SJCRH30 (cell line): ENCODE measurements around the gene FARP1. TPM values are rescaled to one million over a fixed set of nuclear protein-coding genes. Genes with fewer than 3 reads are reported as not detected.

Source experiments
- DNase-seq, 2 experiments: peaks; one replicate each; pipeline ENCODE4 v3.0.0-alpha.2; 2015 to 2020
- H3K27ac ChIP-seq: fragments of 250-450 bp; sonication (Bioruptor Pico); 2 replicates; pipeline ENCODE4 v1.5.1; 2020; ENCODE audit warnings: mild to moderate bottlenecking, moderate library complexity
- H3K27me3 ChIP-seq: fragments of 250-450 bp; sonication (Bioruptor Pico); 2 replicates; pipeline ENCODE4 v1.5.1; 2020; ENCODE audit warnings: mild to moderate bottlenecking, moderate library complexity
- H3K36me3 ChIP-seq: fragments of 250-450 bp; sonication (Bioruptor Pico); 2 replicates; pipeline ENCODE4 v1.5.1; 2020; ENCODE audit warnings: mild to moderate bottlenecking, moderate library complexity
- H3K4me1 ChIP-seq: fragments of 250-450 bp; sonication (Bioruptor Pico); 2 replicates; pipeline ENCODE4 v1.5.1; 2020; ENCODE audit warnings: mild to moderate bottlenecking, moderate library complexity
- H3K4me3 ChIP-seq: fragments of 250-450 bp; sonication (Bioruptor Pico); 2 replicates; pipeline ENCODE4 v1.5.1; 2020; ENCODE audit warnings: mild to moderate bottlenecking, moderate library complexity
- H3K9me3 ChIP-seq: fragments of 250-450 bp; sonication (Bioruptor Pico); replicated peaks from 2 replicates; pipeline ENCODE4 v1.5.1; 2020; ENCODE audit warnings: mild to moderate bottlenecking, moderate library complexity
- total RNA-seq: library from RNA; depleted of rRNA; stranded (reverse); fragments of >200 nt; shearing (Covaris generic); gene quantifications from 2 replicates; pipeline ENCODE4 v1.2.3, GENCODE V29; 2014

FARP1 gene
- total RNA-seq, 1 experiment from 2014 or later, result 32.5 TPM

DNA sequence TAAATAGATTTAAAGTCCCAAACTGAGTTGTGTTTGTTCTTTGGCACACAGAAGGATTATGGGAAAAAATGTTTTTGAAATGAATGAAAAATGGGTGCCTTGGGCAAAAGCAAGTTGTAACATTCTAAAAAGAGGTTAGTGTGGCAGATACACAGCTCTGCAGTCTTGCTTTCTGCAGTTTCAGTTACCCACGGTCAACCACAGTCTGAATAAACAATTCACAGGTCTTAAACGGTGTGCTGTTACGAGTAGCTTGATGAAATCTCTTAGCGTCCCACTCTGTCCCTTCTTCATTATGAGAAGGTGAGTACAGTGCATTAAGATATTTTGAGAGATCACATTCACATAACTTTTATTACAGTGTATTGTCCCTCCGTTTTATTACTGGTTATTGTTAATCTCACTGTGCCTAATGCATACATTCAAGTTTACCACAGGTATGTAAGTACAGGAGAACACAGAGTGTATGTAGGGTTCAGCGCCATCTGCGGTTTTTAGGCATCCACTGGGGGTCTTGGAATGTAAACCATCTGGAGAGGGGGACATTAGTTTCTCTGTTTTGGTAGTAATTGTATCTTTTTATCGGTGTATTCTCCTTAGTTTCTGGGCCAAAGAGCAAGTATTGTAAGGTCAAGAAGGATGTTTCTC lies 8.1 kb downstream of the FARP1 start:
- no peak overlapping the region for H3K4me3 ChIP-seq
- H3K9me3 ChIP-seq, result no peaks in the 10 kb centered on the region
- DNase-seq, result peak; percentile 68 to 79
- H3K27ac ChIP-seq, result peak overlapping the region; percentile 28
- H3K27me3 ChIP-seq, result no peaks in the 10 kb centered on the region
- H3K36me3 ChIP-seq, result peaks cover 4% of the 10 kb centered on the region
- peaks cover 17% of the 10 kb centered on the region for H3K4me1 ChIP-seq

DNA sequence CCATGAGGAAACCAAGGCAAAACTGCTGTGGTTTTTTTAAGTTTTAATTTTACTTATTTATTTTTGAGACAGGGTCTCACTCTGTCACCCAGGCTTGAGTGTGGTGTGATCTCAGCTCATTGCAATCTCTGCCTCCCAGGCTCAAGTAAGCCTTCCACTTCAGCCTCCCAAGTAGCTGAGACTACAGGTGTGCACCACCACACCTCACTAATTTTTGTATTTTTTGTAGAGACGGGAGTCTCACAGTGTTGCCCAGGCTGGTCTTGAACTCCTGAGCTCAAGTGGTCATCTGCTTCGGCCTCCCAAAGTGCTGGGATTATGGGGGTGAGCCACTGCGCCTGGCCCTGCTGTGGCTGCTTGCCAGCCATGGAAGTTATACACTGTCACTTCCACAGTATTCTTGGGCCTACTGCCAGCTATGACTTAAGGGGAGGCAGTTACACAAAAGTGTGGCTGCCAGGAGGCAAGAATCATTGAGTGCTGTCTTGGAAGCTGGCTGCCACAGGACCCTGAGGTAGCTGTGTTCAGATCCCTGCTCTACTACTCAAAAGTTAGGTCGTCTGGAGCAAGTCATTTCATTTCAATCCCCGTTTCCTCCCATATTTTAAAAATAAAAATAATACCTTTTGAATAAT lies 12.7 kb downstream of the FARP1 start:
- peak; percentile 31 to 40 for DNase-seq
- H3K4me3 ChIP-seq, result no peak overlapping the region
- no peak overlapping the region for H3K27ac ChIP-seq
- H3K36me3 ChIP-seq, result no peaks in the 10 kb centered on the region
- H3K4me1 ChIP-seq, result peaks cover 28% of the 10 kb centered on the region
- no peaks in the 10 kb centered on the region for H3K9me3 ChIP-seq
- H3K27me3 ChIP-seq, result no peaks in the 10 kb centered on the region

DNA sequence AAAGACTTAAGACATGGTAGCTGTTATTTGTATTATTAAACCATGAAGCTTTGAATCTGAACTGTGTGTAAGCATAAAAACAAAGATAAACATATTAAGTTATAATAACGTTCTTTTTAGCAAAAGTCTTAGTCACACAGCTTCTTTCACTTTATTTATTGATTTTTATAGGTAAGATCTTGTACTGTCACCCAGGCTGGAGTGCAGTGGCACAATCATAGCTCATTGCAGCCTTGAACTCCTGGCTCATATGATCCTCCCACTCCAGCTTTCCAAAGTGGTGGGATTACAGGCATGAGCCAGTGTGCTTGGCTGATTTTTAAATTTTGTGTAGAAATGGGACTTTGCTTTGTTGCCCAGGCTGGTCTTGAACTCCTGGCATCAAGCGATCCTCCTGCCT lies 13.4 kb downstream of the FARP1 start:
- H3K9me3 ChIP-seq, result no peaks in the 10 kb centered on the region
- H3K4me3 ChIP-seq, result no peak overlapping the region
- no peak overlapping the region for H3K27ac ChIP-seq
- H3K4me1 ChIP-seq, result peaks cover 21% of the 10 kb centered on the region
- no peaks in the 10 kb centered on the region for H3K27me3 ChIP-seq
- no peaks in the 10 kb centered on the region for H3K36me3 ChIP-seq
- DNase-seq, result no peak

DNA sequence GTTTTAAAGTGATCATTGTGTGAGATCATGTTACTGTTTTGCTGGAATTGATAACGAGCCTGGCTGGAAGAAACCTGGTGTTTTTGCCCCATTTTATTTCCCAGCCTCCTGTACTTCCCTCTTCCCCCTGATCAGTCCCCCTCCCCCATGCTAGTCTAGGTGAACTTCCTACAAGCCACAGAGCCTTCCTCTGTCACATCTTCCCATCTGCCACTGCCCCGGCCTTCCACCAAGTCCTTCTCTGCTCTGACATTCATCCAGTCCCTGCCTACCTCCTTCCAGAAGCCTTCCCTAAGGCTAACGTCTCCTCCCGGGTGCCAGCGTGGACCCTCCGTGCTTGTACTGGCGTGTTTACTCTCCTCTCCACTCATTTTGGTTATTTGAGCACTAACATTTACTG lies 14.3 kb downstream of the FARP1 start:
- H3K27me3 ChIP-seq, result no peaks in the 10 kb centered on the region
- no peak overlapping the region for H3K27ac ChIP-seq
- H3K36me3 ChIP-seq, result no peaks in the 10 kb centered on the region
- peaks cover 19% of the 10 kb centered on the region for H3K4me1 ChIP-seq
- H3K9me3 ChIP-seq, result no peaks in the 10 kb centered on the region
- DNase-seq, result no peak
- H3K4me3 ChIP-seq, result no peak overlapping the region

DNA sequence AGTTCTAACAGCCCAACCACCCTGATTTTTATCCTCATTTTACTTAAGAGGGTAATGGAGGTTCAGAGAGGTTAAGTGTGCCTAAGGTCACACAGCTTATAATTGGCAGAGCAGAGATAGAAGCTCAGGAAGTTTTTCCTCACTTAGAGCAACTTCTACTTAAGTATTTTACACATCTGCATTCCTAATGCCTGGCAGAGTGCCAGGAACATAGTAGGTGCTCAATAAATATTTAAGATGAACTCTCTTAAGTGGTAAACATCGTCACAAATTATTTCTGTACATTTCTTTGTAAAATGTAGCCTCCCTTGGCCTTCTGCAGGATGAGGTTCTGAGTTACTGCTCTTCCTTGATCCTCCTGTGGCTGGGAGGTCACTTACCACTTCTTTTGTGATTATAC lies 14.7 kb downstream of the FARP1 start:
- Histone ChIP-seq H3K27me3 (no peaks in the 10 kb centered on the region), H3K4me3 (no peak overlapping the region), H3K4me1 (peaks cover 19% of the 10 kb centered on the region), H3K9me3 (no peaks in the 10 kb centered on the region), H3K36me3 (0 out of 2 replicates have a peak, but pooled peaks cover 1% of the 10 kb centered on the region), H3K27ac (no peak overlapping the region)
- DNase-seq, result no peak

DNA sequence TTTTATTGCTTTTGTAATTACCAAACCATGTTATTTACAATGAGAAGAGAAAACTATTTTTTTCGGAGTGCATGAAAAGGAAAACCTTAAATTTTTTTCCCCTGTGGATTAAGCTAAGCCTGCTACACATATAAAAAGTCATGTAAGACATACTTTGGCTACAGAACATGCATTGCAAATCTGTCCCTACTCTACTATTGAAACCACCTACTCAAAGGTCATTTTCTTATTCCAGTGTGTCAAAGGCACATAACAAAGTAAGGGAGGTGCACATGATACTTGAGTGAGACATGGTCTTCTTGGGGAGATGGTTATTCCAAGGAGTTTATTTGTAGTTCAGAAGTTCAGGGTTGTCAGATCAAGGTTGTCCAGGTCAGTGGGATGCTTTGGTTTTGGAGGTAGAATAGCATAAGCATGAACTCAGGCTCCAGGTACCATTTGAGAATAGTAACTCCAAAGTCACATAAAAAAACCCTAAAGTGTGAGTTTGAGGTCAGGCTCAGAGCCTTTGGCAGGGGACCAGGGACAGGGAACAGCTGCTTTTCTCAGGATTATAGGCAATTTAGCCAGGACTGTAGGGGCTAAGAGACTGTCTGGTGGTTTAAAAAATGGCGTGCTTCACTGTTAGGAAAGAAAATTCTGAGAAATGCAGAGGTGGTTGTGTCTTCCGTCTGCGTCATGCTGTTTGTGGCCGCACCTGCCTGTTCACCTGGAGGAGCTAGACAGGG lies 15.4 kb downstream of the FARP1 start:
- Histone ChIP-seq H3K9me3 (no peaks in the 10 kb centered on the region), H3K4me3 (no peak overlapping the region), H3K36me3 (0 out of 2 replicates have a peak, but pooled peaks cover 4% of the 10 kb centered on the region), H3K27ac (peak overlapping the region; percentile 40), H3K27me3 (no peaks in the 10 kb centered on the region), H3K4me1 (peaks cover 19% of the 10 kb centered on the region)
- peak; percentile 73 to 88 for DNase-seq

DNA sequence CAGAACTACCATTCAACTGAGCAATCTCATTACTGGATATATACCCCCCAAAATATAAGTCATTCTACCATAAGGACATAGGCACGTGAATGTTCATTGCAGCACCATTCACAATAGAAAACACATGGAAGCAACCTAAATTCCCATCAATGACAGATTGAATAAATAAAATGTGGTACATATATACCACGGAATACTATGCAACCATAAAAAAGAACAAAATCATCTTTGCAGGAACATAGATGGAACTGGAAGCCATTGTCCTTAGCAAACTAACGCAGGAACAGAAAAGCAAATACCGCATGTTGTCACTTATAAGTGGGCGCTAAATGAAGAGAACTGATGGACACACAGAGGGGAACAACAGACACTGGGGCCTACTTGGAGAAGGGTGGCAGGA lies 20.0 kb downstream of the FARP1 start:
- Histone ChIP-seq H3K27me3 (no peaks in the 10 kb centered on the region), H3K9me3 (no peaks in the 10 kb centered on the region), H3K4me1 (peaks cover 12% of the 10 kb centered on the region), H3K27ac (no peak overlapping the region), H3K4me3 (no peak overlapping the region), H3K36me3 (0 out of 2 replicates have a peak, but pooled peaks cover 4% of the 10 kb centered on the region)
- DNase-seq, result no peak

DNA sequence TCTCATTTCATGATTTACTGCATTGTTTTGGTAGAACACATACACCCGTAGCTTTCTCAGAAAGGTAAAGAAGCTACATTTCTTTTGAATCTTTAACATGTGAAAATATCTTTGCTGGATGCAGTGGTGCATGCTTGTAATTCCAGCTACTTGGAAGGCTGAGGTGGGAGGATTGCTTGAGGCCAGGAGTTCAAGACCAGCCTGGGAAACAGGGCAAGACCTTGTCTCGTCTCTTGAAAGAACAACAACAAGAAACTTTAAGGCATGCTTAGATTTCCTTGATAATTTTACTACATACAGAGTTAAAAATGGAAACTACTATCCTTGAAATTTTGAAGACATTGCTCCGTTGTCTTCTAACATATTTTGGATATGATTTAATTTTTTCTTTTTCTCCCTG lies 26.4 kb downstream of the FARP1 start:
- Histone ChIP-seq H3K27me3 (no peaks in the 10 kb centered on the region), H3K36me3 (no peaks in the 10 kb centered on the region; the same call in 1 of the 2 replicates), H3K9me3 (no peaks in the 10 kb centered on the region), H3K4me3 (no peak overlapping the region), H3K27ac (no peak overlapping the region), H3K4me1 (peaks cover 14% of the 10 kb centered on the region; the same call in 1 of the 2 replicates)
- DNase-seq, result no peak

DNA sequence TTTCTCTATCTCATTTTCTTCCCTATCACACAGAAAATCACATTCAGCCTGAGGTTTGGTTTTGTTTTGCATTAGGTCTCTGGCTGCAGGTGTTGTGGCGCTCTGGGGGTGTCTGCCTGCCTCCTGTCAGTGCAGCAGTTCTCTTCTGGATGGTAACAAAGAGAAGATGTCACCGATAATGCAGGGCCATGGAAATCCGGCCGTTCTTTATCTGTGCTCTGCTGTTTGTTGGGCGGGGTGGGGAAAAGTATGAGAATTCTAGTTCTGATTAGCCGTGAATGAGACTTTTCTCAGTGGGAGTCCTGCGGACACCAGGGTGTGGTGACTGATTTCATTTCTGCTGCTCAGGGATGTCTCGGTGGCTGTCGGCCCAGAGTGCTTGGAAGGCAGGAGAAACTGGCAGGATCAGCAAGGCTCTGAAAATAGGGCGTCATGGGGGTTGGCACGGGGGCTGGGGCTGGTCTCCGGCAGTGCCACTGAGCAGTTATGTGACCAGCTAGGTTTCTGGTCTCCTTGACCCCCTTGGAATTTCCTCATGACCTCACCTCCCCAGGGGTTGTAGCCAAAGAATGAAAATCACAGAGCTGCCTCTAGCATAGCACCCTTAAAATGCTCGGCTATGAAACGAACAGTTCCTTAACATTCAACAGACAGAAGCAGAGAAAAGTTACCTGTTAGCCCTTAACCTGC lies 29.2 kb downstream of the FARP1 start:
- no peaks in the 10 kb centered on the region for H3K27me3 ChIP-seq
- H3K27ac ChIP-seq, result no peak overlapping the region
- H3K4me3 ChIP-seq, result no peak overlapping the region
- H3K4me1 ChIP-seq, result peaks cover 14% of the 10 kb centered on the region; the same call in 1 of the 2 replicates
- no peak for DNase-seq
- no peaks in the 10 kb centered on the region for H3K9me3 ChIP-seq
- H3K36me3 ChIP-seq, result no peaks in the 10 kb centered on the region; the same call in 1 of the 2 replicates

DNA sequence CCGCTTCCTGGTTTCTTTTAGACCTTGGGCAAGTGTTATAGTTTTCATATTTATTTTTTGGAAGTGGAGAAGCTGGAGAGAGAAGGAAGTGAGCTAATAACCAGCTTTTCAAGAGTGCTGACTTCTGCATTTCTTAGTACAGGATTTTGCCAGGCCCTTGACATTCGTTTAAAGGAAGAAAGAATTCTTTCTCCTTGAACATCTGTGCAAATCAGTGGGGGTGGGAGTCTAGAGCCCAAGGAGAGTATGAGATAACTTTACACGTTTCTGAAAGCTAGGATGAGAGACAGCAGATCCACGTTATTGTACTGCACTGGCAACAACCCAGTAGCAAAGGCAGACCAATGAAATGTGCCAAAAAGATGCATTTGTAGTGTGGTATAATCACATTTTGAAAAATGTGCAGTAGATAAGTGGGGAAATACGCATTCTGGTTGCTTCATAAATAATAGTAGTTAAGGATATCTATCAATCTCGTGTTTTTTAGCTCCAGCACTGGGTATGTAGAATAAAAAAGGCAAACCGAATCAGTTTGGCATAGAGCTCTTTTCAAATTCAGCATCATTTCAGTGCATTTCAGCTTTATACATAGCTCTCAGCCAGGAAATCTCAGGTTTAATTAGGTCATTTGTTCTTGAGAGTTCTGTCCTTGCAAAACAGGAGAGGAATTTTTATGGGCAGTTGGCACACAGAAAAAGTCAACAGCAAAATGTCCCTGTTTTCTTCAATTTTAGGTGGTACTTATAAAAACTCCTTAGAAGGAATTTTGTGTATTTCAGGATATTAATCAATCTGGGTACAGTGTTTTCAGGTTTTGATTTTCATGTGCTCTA lies 29.9 kb downstream of the FARP1 start:
- Histone ChIP-seq H3K27ac (no peak overlapping the region), H3K27me3 (no peaks in the 10 kb centered on the region), H3K4me3 (no peak overlapping the region), H3K4me1 (peaks cover 14% of the 10 kb centered on the region; the same call in 1 of the 2 replicates), H3K9me3 (no peaks in the 10 kb centered on the region), H3K36me3 (no peaks in the 10 kb centered on the region; the same call in 1 of the 2 replicates)
- DNase-seq, result no peak

DNA sequence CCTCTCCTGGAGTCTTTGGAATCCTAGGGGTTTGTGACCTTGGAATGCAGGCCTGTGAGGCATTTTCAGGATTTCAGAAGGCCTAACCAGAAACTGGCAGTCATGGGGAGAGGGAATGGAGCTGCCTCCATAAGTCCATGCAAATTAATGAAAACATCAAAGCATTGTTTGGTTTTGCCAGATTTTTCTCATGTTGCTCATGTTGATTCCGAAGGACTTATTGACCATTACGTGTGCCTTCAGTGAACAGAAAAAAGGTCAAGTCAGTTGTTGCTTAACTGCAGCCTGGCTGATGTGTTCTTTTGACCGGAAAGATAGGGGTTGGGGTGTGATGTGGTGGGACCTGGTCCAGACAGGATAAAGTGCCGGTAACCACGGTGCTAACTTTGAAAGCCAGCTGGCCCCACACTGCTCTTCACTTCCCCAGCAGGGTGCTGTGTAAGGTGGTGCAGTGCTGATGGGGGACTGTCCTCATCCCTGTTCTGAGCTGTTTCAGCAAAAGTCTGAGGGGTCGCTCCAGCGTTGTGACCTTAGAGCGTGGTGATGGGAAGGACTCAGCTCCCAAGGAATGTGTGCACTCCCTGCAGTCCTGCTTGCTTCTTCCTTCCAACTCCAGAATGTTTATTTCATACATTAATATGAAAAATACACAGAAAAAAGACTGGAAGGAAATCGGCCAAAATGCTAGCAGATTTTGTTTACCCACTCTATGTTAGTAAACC lies 30.7 kb downstream of the FARP1 start:
- Histone ChIP-seq H3K27ac (no peak overlapping the region), H3K36me3 (no peaks in the 10 kb centered on the region; the same call in 1 of the 2 replicates), H3K9me3 (no peaks in the 10 kb centered on the region), H3K27me3 (no peaks in the 10 kb centered on the region), H3K4me1 (peaks cover 14% of the 10 kb centered on the region; the same call in 1 of the 2 replicates), H3K4me3 (no peak overlapping the region)
- DNase-seq, result no peak

DNA sequence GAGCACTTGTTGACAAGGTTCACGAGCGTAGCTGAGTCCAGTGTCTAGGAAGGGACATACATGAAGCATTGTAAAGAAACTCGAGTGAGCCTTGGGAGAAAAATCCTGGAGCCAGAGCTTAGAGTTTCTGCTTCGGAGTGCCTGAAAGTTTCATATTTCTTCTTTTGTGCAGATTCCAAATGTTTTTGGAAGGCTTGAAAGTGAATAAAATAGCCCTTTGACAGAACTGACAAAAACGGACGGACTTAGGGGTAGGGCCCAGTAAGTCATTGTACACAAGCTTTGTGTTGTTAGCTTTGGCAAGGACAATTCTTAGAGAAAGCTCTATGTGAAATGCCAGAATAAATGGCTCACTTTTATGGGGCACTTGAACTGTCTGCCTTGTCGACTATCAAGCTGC lies 31.4 kb downstream of the FARP1 start:
- no peak for DNase-seq
- no peaks in the 10 kb centered on the region; the same call in 1 of the 2 replicates for H3K36me3 ChIP-seq
- H3K27me3 ChIP-seq, result no peaks in the 10 kb centered on the region
- no peak overlapping the region for H3K27ac ChIP-seq
- peaks cover 14% of the 10 kb centered on the region; the same call in 1 of the 2 replicates for H3K4me1 ChIP-seq
- no peaks in the 10 kb centered on the region for H3K9me3 ChIP-seq
- H3K4me3 ChIP-seq, result no peak overlapping the region

DNA sequence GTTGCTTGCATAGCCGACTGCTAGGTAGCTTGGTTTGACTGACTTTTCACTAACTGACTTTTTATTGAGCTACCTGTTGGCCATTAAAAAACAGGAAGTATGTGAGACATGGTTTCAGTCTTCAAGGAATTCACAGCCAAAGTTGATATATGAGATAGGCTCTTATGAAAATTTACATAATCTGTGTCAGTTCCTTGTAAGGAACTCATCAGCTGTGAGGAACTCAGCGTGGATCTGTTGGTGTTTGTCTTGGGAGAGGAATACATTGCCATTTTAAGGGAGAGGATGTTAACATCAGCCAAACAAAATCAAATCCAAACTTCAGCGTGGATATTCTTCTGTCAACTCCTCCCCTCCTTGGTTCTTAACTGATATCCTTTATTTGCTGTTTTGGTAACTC lies 32.1 kb downstream of the FARP1 start:
- no peak overlapping the region for H3K27ac ChIP-seq
- H3K36me3 ChIP-seq, result no peaks in the 10 kb centered on the region; the same call in 1 of the 2 replicates
- DNase-seq, result no peak
- no peak overlapping the region for H3K4me3 ChIP-seq
- H3K27me3 ChIP-seq, result no peaks in the 10 kb centered on the region
- H3K4me1 ChIP-seq, result peaks cover 14% of the 10 kb centered on the region; the same call in 1 of the 2 replicates
- H3K9me3 ChIP-seq, result no peaks in the 10 kb centered on the region
